Fibroblast of villous mesenchyme (primary cell): Measurements from ENCODE around the gene CEACAM6. TPM values are rescaled to one million over a fixed set of nuclear protein-coding genes. Genes with fewer than 3 reads are reported as not detected.

ENCODE experiments used
- DNase-seq: peaks from one replicate; pipeline ENCODE4 v3.0.0-alpha.2; 2010; ENCODE audit warnings: low read depth
- H3K4me3 ChIP-seq: 2 replicates; pipeline ENCODE4 v1.5.1; 2011; ENCODE audit warnings: low read depth, mild to moderate bottlenecking, low read length
- total RNA-seq: library from RNA; depleted of rRNA; stranded (reverse); fragments of >200 nt; gene quantifications from 2 replicates; pipeline ENCODE4 v1.2.3, GENCODE V29; 2012
- TF ChIP-seq, protein P1 (sequence below): IDR thresholded peaks from 2 replicates; pipeline ENCODE4 v1.5.1; 2012; ENCODE audit warnings: low read depth, mild to moderate bottlenecking, low read length; ENCODE audit not compliant: insufficient read depth

CEACAM6 gene
- total RNA-seq, 1 donor: not detected

DNA sequence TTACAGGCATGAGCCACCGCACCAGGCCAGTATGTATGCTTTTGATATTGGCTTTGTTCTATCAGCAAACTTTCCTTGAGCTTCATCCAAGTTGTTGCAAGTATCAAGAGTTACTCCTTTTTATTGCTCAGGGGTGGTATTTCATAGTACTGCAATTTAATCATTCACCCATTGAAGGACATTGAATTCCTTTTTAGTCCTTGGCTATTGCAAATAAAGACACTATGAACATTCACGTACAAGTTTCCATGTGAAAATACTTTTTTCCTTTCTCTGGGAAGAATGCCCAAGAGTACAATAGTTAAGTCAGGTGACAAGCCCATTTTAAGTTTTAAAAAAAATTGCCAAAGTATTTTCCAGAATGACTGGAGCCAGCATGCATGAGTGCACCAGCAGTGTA is 61.4 kb downstream of the CEACAM6 start:
- no peak for DNase-seq
- H3K4me3 ChIP-seq: no peak overlapping the region
- TF ChIP-seq, protein P1, sequence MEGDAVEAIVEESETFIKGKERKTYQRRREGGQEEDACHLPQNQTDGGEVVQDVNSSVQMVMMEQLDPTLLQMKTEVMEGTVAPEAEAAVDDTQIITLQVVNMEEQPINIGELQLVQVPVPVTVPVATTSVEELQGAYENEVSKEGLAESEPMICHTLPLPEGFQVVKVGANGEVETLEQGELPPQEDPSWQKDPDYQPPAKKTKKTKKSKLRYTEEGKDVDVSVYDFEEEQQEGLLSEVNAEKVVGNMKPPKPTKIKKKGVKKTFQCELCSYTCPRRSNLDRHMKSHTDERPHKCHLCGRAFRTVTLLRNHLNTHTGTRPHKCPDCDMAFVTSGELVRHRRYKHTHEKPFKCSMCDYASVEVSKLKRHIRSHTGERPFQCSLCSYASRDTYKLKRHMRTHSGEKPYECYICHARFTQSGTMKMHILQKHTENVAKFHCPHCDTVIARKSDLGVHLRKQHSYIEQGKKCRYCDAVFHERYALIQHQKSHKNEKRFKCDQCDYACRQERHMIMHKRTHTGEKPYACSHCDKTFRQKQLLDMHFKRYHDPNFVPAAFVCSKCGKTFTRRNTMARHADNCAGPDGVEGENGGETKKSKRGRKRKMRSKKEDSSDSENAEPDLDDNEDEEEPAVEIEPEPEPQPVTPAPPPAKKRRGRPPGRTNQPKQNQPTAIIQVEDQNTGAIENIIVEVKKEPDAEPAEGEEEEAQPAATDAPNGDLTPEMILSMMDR: no peak

DNA sequence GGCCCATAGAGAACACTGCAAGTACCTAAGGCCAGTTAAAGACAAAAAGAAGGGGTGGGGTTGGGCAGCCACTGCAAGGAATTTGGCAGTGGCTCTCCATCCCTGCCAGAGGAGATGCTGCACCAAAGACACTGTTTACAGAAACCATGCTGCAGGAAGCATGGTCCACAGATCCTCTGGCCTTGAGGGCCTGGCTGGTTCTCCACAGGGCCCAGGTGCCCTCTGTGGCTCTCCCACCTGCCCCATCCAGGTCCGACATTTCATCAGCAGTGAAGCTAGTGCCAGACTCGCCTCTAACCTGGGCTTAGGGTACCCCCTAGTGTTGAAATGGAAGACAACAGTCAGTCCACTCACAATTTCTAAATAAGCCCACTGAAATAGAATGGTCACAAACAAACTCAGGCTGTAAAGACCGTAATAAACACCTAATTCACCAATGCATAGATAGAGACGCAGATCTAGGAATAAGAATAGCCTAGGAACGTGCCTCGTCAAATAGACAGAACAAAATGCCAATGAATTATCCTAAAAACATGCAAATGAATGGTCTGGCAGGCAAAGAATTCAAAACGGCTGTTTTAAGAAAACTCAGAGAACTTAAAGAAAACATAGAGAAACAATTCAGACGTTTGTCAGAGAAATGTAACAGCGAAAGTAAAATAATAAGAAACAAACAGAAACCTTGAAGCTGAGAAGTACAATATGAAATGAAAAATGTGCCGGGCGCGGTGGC is 65.8 kb downstream of the CEACAM6 start:
- no peak overlapping the region for H3K4me3 ChIP-seq
- DNase-seq: peak; percentile 30

More for the DNA sequence above, 65.8 kb downstream of the CEACAM6 start:
- TF ChIP-seq, protein P1: peak; percentile 65

Other genes starting within 250 kb of the CEACAM6 start
- not detected in 2 replicates for gene CEACAM21, start 179.4 kb upstream of the CEACAM6 start, total RNA-seq
- gene CEACAM4, start 128.5 kb upstream of the CEACAM6 start, total RNA-seq: not detected in 2 replicates
- gene CEACAM7, start 67.3 kb upstream of the CEACAM6 start, total RNA-seq: not detected in 2 replicates
- gene CEACAM5, start 46.9 kb upstream of the CEACAM6 start, total RNA-seq: not detected in 2 replicates
- gene CEACAM3, start 41.1 kb downstream of the CEACAM6 start, total RNA-seq: not detected in 2 replicates
- not detected in 2 replicates for gene LYPD4, start 89.2 kb downstream of the CEACAM6 start, total RNA-seq
- not detected in 2 replicates for gene DMRTC2, start 89.5 kb downstream of the CEACAM6 start, total RNA-seq
- 600 and 662 TPM in 2 replicates for gene RPS19, start 104.7 kb downstream of the CEACAM6 start, total RNA-seq
- gene CD79A, start 121.7 kb downstream of the CEACAM6 start, total RNA-seq: not detected in 2 replicates
- 35.0 and 38.3 TPM in 2 replicates for gene ARHGEF1, start 127.7 kb downstream of the CEACAM6 start, total RNA-seq
- under 0.01 TPM in 1 of 2 replicates, not detected in the other for gene ERFL, start 172.9 kb downstream of the CEACAM6 start, total RNA-seq
- 105 and 173 TPM in 2 replicates for gene RABAC1, start 203.8 kb downstream of the CEACAM6 start, total RNA-seq
- gene ATP1A3, start 238.7 kb downstream of the CEACAM6 start, total RNA-seq: not detected in 2 replicates